Endodermal cell (in vitro differentiated cells): ENCODE measurements around the gene RCSD1. TPM values are rescaled to one million over a fixed set of nuclear protein-coding genes. Genes with fewer than 3 reads are reported as not detected.

ENCODE experiments used
- DNase-seq: peaks from one replicate; pipeline ENCODE4 v3.0.0-alpha.2; 2017
- H3K27ac ChIP-seq: 2 replicates; pipeline ENCODE4 v1.5.1; 2013; ENCODE audit warnings: mild to moderate bottlenecking, low read depth, low read length, moderate library complexity
- H3K27me3 ChIP-seq: 2 replicates; pipeline ENCODE4 v1.6.1; 2013; ENCODE audit warnings: mild to moderate bottlenecking, low read length, moderate library complexity; ENCODE audit not compliant: insufficient read depth, control insufficient read depth, poor library complexity, severe bottlenecking
- H3K36me3 ChIP-seq: 2 replicates; pipeline ENCODE4 v1.7.0; 2013; ENCODE audit warnings: mild to moderate bottlenecking, low read length, moderate library complexity; ENCODE audit not compliant: control insufficient read depth, insufficient read depth
- H3K4me1 ChIP-seq: one replicate; pipeline ENCODE4 v1.7.0; 2013; ENCODE audit warnings: low read length; ENCODE audit not compliant: control insufficient read depth, insufficient read depth
- H3K4me3 ChIP-seq: 2 replicates; pipeline ENCODE4 v1.5.1; 2013; ENCODE audit warnings: mild to moderate bottlenecking, low read length, moderate library complexity
- H3K9ac ChIP-seq: 2 replicates; pipeline ENCODE4 v1.6.1; 2013; ENCODE audit warnings: mild to moderate bottlenecking, low read length, moderate library complexity; ENCODE audit not compliant: poor library complexity, severe bottlenecking; ENCODE audit errors: extremely low read depth
- H3K9me3 ChIP-seq: 2 replicates; pipeline ENCODE4 v1.6.1; 2013; ENCODE audit warnings: mild to moderate bottlenecking, low read length, moderate library complexity; ENCODE audit not compliant: control insufficient read depth
- H3K27ac Mint-ChIP-seq: 2 replicates; pipeline ENCODE4 v1.8.0; 2020; ENCODE audit warnings: mixed read lengths
- H3K27me3 Mint-ChIP-seq: 2 replicates; pipeline ENCODE4 v1.8.0; 2021; ENCODE audit warnings: mild to moderate bottlenecking, mixed read lengths; ENCODE audit not compliant: insufficient read depth
- H3K36me3 Mint-ChIP-seq: 2 replicates; pipeline ENCODE4 v1.8.0; 2020; ENCODE audit warnings: low read depth, mixed read lengths
- H3K4me1 Mint-ChIP-seq: 2 replicates; pipeline ENCODE4 v1.8.0; 2020; ENCODE audit warnings: mixed read lengths
- H3K4me3 Mint-ChIP-seq: 2 replicates; pipeline ENCODE4 v1.8.0; 2020; ENCODE audit warnings: mild to moderate bottlenecking, moderate library complexity, mixed read lengths
- H3K9me3 Mint-ChIP-seq: 2 replicates; pipeline ENCODE4 v1.8.0; 2020; ENCODE audit warnings: mild to moderate bottlenecking, mixed read lengths
- CTCF ChIP-seq: fragments of 200-600 bp; sonication (generic); conservative IDR thresholded peaks from 2 replicates; pipeline ENCODE4 v1.5.0; 2021; ENCODE audit warnings: antibody characterized with exemption, mild to moderate bottlenecking
- WGBS, 2 experiments: methylation state at CpG; one replicate each; pipeline versions ENCODE4 v1.1.5 to v1.1.7; 2013; ENCODE audit warnings: missing lambda C conversion rate in 2 of 2, mixed read lengths in 1 of 2; ENCODE audit not compliant: insufficient coverage in 1 of 2, insufficient read length in 1 of 2; 5-methylcytosine and 5-hydroxymethylcytosine counted together
- total RNA-seq, 2 donors: library from RNA; stranded (reverse); fragmentation: NEBNext Ultra II Directional in 1 of 2; extraction: Animal tissue kit (Norgen Biotek cat#: 25700) in 1 of 2; gene quantifications; 2 replicates in 1 of 2; 3 replicates in 1 of 2; pipeline ENCODE4 v1.2.1, GENCODE V29; 2021

Gene RCSD1
- total RNA-seq, 2 donors from 2014 or later = 0.11 to 0.29 TPM

GRCh38 chr1:167654975-167655575 is 25.0 kb downstream of the RCSD1 start:
- no peak for TF ChIP-seq CTCF
- no peaks in the 10 kb centered on the region for H3K36me3 Mint-ChIP-seq
- WGBS, 2 experiments = 83 to 87% methylated on average over 3 to 7 of the region's 7 CpGs
- Histone ChIP-seq H3K9me3 (no peaks in the 10 kb centered on the region), H3K4me3 (no peak overlapping the region), H3K27ac (no peak overlapping the region), H3K4me1 (peaks cover 5% of the 10 kb centered on the region), H3K9ac (no peak overlapping the region), H3K36me3 (no peaks in the 10 kb centered on the region), H3K27me3 (no peaks in the 10 kb centered on the region)
- H3K27ac Mint-ChIP-seq = no peak overlapping the region
- H3K4me1 Mint-ChIP-seq = peaks cover 19% of the 10 kb centered on the region
- DNase-seq = no peak
- no peaks in the 10 kb centered on the region for H3K9me3 Mint-ChIP-seq
- peaks cover 2% of the 10 kb centered on the region for H3K27me3 Mint-ChIP-seq
- H3K4me3 Mint-ChIP-seq = no peak overlapping the region

- 98 to 100% methylated on average over 2 of the region's 2 CpGs for WGBS, 2 experiments
- no peak overlapping the region for H3K4me3 Mint-ChIP-seq
Observed at GRCh38 chr1:167656657-167657056, 26.6 kb downstream of the RCSD1 start.

GRCh38 chr1:167658574-167659328 is 28.7 kb downstream of the RCSD1 start:
- Histone ChIP-seq H3K4me1 (peaks cover 5% of the 10 kb centered on the region), H3K9ac (no peak overlapping the region), H3K36me3 (no peaks in the 10 kb centered on the region), H3K27me3 (no peaks in the 10 kb centered on the region), H3K4me3 (no peak overlapping the region), H3K27ac (no peak overlapping the region), H3K9me3 (no peaks in the 10 kb centered on the region)
- Mint-ChIP-seq H3K27me3 (peaks cover 2% of the 10 kb centered on the region), H3K36me3 (no peaks in the 10 kb centered on the region), H3K27ac (no peak overlapping the region), H3K4me3 (no peak overlapping the region), H3K4me1 (peaks cover 9% of the 10 kb centered on the region), H3K9me3 (no peaks in the 10 kb centered on the region)
- no peak for DNase-seq
- 91 to 93% methylated on average over 6 to 9 of the region's 10 CpGs for WGBS, 2 experiments
- TF ChIP-seq CTCF = no peak

More at GRCh38 chr1:167656657-167657056, 26.6 kb downstream of the RCSD1 start:
- H3K9ac ChIP-seq = no peak overlapping the region
- Mint-ChIP-seq H3K9me3 (no peaks in the 10 kb centered on the region), H3K36me3 (no peaks in the 10 kb centered on the region), H3K27me3 (peaks cover 2% of the 10 kb centered on the region), H3K27ac (no peak overlapping the region), H3K4me1 (peaks cover 13% of the 10 kb centered on the region)
- H3K36me3 ChIP-seq = no peaks in the 10 kb centered on the region
- H3K27ac ChIP-seq = no peak overlapping the region
- DNase-seq = no peak
- TF ChIP-seq CTCF = no peak
- H3K4me3 ChIP-seq = no peak overlapping the region
- no peaks in the 10 kb centered on the region for H3K9me3 ChIP-seq
- H3K27me3 ChIP-seq = no peaks in the 10 kb centered on the region
- H3K4me1 ChIP-seq = peaks cover 5% of the 10 kb centered on the region
